Subcutaneous adipose tissue (tissue), 4 donors: Measurements from ENCODE around the gene GCM1. TPM values are rescaled to one million over a fixed set of nuclear protein-coding genes. Genes with fewer than 3 reads are reported as not detected.

Experiments used
- CTCF ChIP-seq: fragments of 450-650 bp; IDR thresholded peaks from one replicate; pipeline ENCODE4 v1.5.1; 2016; ENCODE audit warnings: low read depth, mild to moderate bottlenecking, control low read depth, antibody characterized with exemption, moderate library complexity
- total RNA-seq, 4 donors: library from RNA; depleted of rRNA; stranded (reverse); fragments of >200 nt; gene quantifications; one replicate each; pipeline ENCODE4 v1.1.0, GENCODE V29; 2016

Gene GCM1
- total RNA-seq, 4 donors from 2014 or later, result 0.16 TPM; not detected in 3

DNA sequence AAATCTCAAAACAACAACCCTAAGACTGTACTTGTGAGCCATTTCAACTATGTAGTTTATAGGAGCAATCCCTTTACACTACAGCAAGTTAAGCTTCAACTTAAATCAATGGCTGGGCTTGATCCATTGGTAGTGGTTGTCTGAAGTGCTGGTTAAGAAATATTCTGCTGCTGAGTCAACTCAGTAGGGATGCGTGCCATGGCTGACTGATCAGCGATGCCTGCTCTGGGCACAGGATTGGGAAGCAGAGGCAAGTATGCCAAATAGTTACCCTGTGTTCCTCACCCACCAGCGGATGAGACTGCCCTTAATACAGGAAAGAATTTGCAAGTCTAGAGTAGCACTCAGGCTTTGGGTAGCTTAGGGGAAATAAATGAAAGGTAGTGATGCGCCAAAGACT is 41.5 kb downstream of the GCM1 start:
- no peak for TF ChIP-seq CTCF

DNA sequence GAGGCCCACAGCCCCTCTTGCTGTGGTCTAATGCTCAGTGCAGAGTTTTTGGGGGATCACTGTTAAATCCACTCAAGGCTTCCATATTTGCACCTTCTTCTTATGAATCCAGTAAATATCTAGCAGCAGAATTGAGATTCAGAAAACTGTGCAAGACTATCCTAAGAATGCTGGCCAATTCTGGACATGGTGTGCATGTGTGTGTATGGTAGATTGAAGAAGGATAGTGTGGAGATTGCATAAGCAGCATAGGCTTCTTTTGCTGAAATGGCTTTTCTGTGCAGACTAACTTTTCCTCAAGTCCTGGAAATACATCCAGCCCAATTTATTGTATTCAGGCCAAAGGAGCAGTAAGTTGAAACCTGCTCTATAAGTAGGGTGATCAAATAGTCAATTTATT is 43.7 kb downstream of the GCM1 start:
- no peak for TF ChIP-seq CTCF

GRCh38 chr6:53103993-53104675 is 44.5 kb downstream of the GCM1 start:
- no peak for TF ChIP-seq CTCF

DNA sequence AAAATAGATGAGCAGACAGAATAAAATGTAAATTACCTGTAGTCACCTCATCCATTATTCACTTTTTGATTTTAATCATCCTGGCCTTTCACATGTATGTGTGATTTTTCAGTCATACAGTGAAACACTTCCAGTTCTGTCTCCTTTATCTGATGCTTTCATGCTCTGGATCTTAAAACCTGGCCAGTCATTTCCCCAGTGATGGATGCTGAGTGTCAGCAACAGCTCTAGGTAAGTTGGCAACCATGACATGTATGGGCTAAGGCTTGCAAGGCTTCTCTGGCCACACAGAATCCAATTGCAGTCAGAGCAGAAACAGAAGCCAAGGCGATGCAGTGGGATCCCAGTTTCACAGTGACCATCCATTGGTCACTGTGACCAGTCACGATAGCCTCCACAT is 47.6 kb downstream of the GCM1 start:
- TF ChIP-seq CTCF, result no peak

GRCh38 chr6:53100561-53100960 is 48.1 kb downstream of the GCM1 start:
- TF ChIP-seq CTCF, result no peak

- no peak for TF ChIP-seq CTCF
These were observed 52.9 kb downstream of the GCM1 start for GRCh38 chr6:53095716-53096115.

- no peak for TF ChIP-seq CTCF
These were observed 53.4 kb downstream of the GCM1 start for GRCh38 chr6:53095270-53095669.
